CD1c-positive myeloid dendritic cell (primary cell): Measurements from ENCODE around the gene ARMH4.

Experiments
- DNase-seq: peaks from one replicate; pipeline ENCODE4 v3.0.0-alpha.2; 2016; ENCODE audit errors: extremely low spot score

The ARMH4 gene

DNA sequence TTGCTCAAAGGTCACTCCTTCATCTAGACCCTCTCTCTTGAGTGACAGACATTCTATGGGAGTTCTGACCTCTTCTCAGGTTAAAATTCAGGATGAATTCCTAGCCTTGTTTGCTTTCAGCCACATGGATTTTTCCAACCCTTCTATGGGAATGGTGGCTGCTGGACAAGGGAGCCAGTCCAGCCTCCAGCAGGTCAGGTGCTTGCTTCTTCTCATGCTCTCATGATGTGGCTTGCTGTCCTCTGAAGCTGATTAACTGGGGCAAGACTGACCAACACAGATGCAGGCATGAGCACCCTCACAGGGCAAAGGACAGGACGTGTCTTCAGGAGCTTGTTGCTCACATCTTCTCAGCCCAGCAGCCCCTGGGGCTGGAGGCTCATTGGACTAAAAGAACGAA, 188.9 kb downstream of the ARMH4 start:
- no peak for DNase-seq

DNA sequence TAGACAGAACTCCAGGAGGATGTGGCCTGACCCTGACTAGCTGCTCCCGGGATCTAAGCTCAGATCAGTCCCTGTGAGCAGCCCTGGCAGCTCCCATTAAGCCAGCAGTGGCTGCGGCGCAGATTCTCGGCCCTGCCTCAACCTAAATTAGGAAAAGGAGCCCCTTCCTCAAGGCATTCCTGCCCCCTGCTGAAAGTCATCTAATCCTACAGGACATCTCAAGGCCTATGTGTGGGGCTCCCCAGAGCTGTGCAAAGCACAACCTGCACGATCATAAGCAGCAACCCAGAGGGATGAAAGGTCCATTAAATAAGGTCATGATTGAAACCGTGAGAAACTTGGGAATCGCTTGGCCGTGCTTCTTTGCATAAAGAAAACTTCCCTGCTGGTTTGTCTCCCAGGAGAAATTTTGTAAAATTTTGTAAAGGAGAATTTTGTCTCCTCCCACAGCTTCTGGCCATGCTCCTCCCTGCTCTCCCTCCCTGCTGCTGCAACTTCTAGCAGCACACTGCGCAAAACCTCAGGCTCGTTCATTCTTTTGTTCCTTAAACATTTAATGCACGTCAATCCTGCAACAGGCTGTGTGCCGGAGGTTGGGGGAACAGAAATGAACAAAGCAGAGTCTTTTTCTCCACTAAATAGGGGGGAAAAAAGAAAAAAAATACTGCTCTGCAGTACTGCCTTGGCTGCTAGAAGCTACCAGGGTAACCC, 189.5 kb downstream of the ARMH4 start:
- no peak for DNase-seq

DNA sequence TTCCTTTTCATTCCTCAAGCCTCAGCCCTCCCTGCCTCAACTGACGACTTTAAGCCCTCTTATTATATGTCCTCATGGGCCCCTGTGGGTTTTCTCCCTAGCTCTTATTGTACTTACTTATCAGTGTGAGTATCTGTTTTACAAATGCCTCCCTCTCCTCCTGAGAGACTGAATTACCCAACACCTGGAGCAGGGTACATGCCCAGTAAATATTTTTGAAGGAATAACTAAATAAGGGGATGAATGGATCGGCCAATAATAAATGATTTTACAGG, 190.3 kb downstream of the ARMH4 start:
- DNase-seq, result no peak

DNA sequence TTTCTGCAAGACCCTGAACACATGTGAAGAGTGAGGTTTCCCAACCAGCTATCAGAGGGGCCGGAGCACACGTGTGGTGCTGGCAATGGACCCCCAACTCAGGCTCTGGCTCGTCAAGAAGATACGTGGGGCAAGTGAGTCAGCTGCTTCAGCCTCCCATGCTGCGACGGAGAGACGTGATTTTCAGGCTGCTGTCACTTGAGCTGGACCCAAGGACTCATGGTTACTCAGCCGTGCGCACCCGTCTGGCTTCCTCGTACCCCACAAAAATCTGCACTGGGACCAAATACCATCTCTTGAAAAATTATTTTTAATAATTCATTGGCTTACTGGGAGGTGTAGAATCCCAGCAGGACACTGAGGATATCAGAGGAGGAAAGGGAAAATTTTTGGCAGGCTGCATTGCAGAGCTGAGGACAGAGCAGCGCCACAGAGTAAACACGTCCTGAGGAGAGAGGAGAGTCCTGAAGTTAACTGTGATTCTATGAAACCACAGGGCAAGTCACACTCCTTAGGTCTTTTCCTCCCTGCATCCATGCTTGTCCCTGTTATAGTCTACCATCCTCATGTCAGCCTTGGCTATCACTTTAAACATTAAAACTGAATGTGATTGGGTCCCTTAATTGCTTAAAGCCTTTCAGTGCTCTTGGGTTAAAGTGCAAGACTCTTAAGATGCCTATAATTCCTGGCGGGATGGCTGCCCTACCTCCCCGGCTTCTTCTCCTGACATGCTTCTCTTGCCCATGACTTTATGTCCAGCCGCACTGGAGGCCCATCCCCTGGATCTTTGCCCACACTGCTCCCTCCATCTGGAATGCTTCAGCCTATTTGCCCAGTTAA, 190.8 kb downstream of the ARMH4 start:
- no peak for DNase-seq

DNA sequence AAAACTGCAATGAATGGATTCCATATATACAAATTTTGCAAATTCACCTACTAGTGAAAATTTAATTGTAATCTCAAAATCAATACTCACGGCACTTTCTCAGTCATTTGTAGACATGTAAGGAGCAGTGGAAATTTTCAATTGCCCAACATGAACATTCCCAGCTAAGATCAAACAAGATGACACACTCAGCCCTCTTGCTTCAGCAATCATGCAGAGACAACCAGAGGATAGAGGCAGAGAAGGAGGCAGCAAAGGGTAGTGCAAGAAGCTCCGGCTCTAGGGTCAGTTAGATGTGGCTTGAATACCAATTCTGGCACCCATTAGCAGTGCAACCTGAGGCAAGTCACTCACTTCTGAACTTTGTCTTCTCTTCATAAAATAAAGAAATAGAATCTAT, 194.6 kb downstream of the ARMH4 start:
- no peak for DNase-seq
